Stomach (tissue), 4 donors: ENCODE results near the gene NIN.

ENCODE experiments used
- EP300 ChIP-seq: sonication (generic); formaldehyde crosslinking; IDR thresholded peaks from one replicate; pipeline ENCODE4 v1.6.1; 2017; ENCODE audit warnings: antibody characterized with exemption
- POLR2A ChIP-seq, 4 donors: fragments of 450-650 bp; IDR thresholded peaks; one replicate each; pipeline ENCODE4 v1.6.1; 2016; ENCODE audit warnings: antibody characterized with exemption in 4 of 4, control low read depth in 2 of 4, mild to moderate bottlenecking in 1 of 4, moderate library complexity in 1 of 4
- POLR2AphosphoS5 ChIP-seq, 3 donors: sonication (generic); formaldehyde crosslinking; IDR thresholded peaks; one replicate each; pipeline ENCODE4 v1.6.1; 2016; ENCODE audit warnings: antibody characterized with exemption in 3 of 3
- TF ChIP-seq, protein P1 (sequence below), 7 experiments: fragments of 450-650 bp in 4 of 7; fragments of 200-600 bp in 3 of 7; sonication (generic) in 3 of 7; IDR thresholded peaks; one replicate each; pipeline ENCODE4 v1.5.1; 2016 to 2019; ENCODE audit warnings: antibody characterized with exemption in 7 of 7, control low read depth in 2 of 7, mild to moderate bottlenecking in 1 of 7

DNA sequence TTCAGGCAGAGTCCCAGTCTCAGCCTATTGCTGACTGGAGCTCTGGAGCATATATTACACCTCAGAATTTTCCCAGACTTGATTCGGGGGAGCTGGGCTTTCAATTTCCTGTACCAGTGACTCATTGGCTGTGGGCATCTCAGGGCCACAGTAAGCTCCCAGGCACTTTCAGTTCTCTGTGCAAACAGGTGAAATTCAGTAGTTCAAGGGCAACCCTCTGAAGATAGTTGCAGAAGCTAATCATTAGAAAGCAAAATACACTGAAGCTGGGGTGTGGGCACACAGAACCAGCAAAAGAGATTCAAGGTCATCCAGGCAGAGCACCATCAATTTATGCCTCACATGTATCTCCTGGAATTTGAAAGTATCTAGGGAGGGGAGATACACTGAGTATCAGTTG is 8.1 kb upstream of the NIN start:
- TF ChIP-seq, protein P1, sequence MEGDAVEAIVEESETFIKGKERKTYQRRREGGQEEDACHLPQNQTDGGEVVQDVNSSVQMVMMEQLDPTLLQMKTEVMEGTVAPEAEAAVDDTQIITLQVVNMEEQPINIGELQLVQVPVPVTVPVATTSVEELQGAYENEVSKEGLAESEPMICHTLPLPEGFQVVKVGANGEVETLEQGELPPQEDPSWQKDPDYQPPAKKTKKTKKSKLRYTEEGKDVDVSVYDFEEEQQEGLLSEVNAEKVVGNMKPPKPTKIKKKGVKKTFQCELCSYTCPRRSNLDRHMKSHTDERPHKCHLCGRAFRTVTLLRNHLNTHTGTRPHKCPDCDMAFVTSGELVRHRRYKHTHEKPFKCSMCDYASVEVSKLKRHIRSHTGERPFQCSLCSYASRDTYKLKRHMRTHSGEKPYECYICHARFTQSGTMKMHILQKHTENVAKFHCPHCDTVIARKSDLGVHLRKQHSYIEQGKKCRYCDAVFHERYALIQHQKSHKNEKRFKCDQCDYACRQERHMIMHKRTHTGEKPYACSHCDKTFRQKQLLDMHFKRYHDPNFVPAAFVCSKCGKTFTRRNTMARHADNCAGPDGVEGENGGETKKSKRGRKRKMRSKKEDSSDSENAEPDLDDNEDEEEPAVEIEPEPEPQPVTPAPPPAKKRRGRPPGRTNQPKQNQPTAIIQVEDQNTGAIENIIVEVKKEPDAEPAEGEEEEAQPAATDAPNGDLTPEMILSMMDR (IDR thresholded peaks at IDR 0.05): no peak
- TF ChIP-seq EP300 (no peak), POLR2A (IDR thresholded peaks at IDR 0.05) (no peak), POLR2AphosphoS5 (IDR thresholded peaks at IDR 0.05) (no peak)
